Measurements from ENCODE around the gene ZDHHC11.
"Not testable (repeated sequence)": the region's sequence is repeated elsewhere in the genome, so short reads cannot be mapped to it uniquely, and the experiment has no call there.

The ZDHHC11 gene

GRCh38 chr5:757931-758697 lies 92.7 kb downstream of the ZDHHC11 start:
- DNase-seq, result peak; percentile 21

GRCh38 chr5:757346-757930 lies 93.3 kb downstream of the ZDHHC11 start:
- DNase-seq, result no peak

GRCh38 chr5:756865-757345 lies 93.9 kb downstream of the ZDHHC11 start:
- no peak for DNase-seq

GRCh38 chr5:756171-756570 lies 94.6 kb downstream of the ZDHHC11 start:
- DNase-seq, result no peak

- DNase-seq, result not testable (repeated sequence)
Measured at GRCh38 chr5:754143-754632, 96.6 kb downstream of the ZDHHC11 start.

GRCh38 chr5:753567-754142 lies 97.1 kb downstream of the ZDHHC11 start:
- DNase-seq, result not testable (repeated sequence)

GRCh38 chr5:752532-753115 lies 98.2 kb downstream of the ZDHHC11 start:
- DNase-seq, result not testable (repeated sequence)

GRCh38 chr5:751992-752391 lies 98.8 kb downstream of the ZDHHC11 start:
- not testable (repeated sequence) for DNase-seq

- DNase-seq, result no peak
Measured at GRCh38 chr5:751496-751895, 99.3 kb downstream of the ZDHHC11 start.

- DNase-seq, result not testable (repeated sequence)
Measured at GRCh38 chr5:750226-750625, 100.6 kb downstream of the ZDHHC11 start.

GRCh38 chr5:749101-749670 lies 101.6 kb downstream of the ZDHHC11 start:
- no peak for DNase-seq

GRCh38 chr5:748011-748980 lies 102.5 kb downstream of the ZDHHC11 start:
- DNase-seq, result not testable (repeated sequence)

GRCh38 chr5:747303-747844 lies 103.4 kb downstream of the ZDHHC11 start:
- DNase-seq, result not testable (repeated sequence)

GRCh38 chr5:746258-746761 lies 104.5 kb downstream of the ZDHHC11 start:
- no peak for DNase-seq

Measured in CD4-positive, alpha-beta T cell treated with Interleukin-17A for 4 hours (primary cell).